SU-DHL-6 (cell line): ENCODE results near the gene TRUB1.

Experiments
- CTCF ChIP-seq: fragments of 200-600 bp; sonication (generic); IDR thresholded peaks from one replicate; pipeline ENCODE4 v1.5.1; 2017; ENCODE audit warnings: antibody characterized with exemption, mild to moderate bottlenecking, low read length, moderate library complexity; ENCODE audit not compliant: insufficient read depth, poor library complexity, severe bottlenecking
- EZH2phosphoT487 ChIP-seq: fragments of 200-600 bp; sonication (generic), shearing (Covaris generic); conservative IDR thresholded peaks from 2 replicates; pipeline ENCODE4 v1.6.1; 2018; ENCODE audit warnings: mild to moderate bottlenecking, antibody characterized with exemption, low read length, moderate library complexity, mixed read lengths

GRCh38 chr10:114912470-114912859, 25.5 kb upstream of the TRUB1 start:
- TF ChIP-seq CTCF (no peak), EZH2phosphoT487 (no peak)
